HEK293 (cell line): ENCODE measurements around the gene VCL.
A peak's percentile ranks its signal among the peaks of the same experiment; 100 is the strongest.

Experiments used
- KLF10 ChIP-seq: fragments of 450-650 bp; IDR thresholded peaks from 2 replicates; pipeline ENCODE4 v1.5.1; 2018; ENCODE audit warnings: missing biosample characterization, mild to moderate bottlenecking, missing genetic modification characterization
- MZF1 ChIP-seq: fragments of 450-650 bp; formaldehyde crosslinking; IDR thresholded peaks from 2 replicates; pipeline ENCODE4 v1.5.1; 2017; ENCODE audit warnings: missing biosample characterization, missing genetic modification characterization, borderline replicate concordance
- REPIN1 ChIP-seq: fragments of 450-650 bp; formaldehyde crosslinking; IDR thresholded peaks from 2 replicates; pipeline ENCODE4 v1.5.1; 2017; ENCODE audit warnings: missing biosample characterization, missing genetic modification characterization, low read depth
- SCRT2 ChIP-seq: fragments of 450-650 bp; formaldehyde crosslinking; IDR thresholded peaks from 2 replicates; pipeline ENCODE4 v1.5.1; 2016; ENCODE audit warnings: missing biosample characterization, missing genetic modification characterization
- SP7 ChIP-seq: fragments of 450-650 bp; formaldehyde crosslinking; IDR thresholded peaks from 2 replicates; pipeline ENCODE4 v1.5.1; 2016; ENCODE audit warnings: missing biosample characterization, missing genetic modification characterization
- ZBTB1 ChIP-seq: fragments of 450-650 bp; formaldehyde crosslinking; IDR thresholded peaks from 2 replicates; pipeline ENCODE4 v1.5.1; 2016; ENCODE audit warnings: missing biosample characterization, missing genetic modification characterization
- ZFP37 ChIP-seq: fragments of 450-650 bp; formaldehyde crosslinking; IDR thresholded peaks from 2 replicates; pipeline ENCODE4 v1.5.1; 2016; ENCODE audit warnings: missing biosample characterization, missing genetic modification characterization
- ZNF10 ChIP-seq: fragments of 450-650 bp; formaldehyde crosslinking; IDR thresholded peaks from 2 replicates; pipeline ENCODE4 v1.5.1; 2017; ENCODE audit warnings: missing biosample characterization, missing genetic modification characterization
- ZNF155 ChIP-seq: fragments of 450-650 bp; formaldehyde crosslinking; IDR thresholded peaks from 2 replicates; pipeline ENCODE4 v1.5.1; 2016; ENCODE audit warnings: missing biosample characterization, missing genetic modification characterization
- ZNF211 ChIP-seq: fragments of 450-650 bp; formaldehyde crosslinking; IDR thresholded peaks from 2 replicates; pipeline ENCODE4 v1.5.1; 2016; ENCODE audit warnings: low read depth, missing biosample characterization, missing genetic modification characterization
- ZNF248 ChIP-seq: fragments of 450-650 bp; formaldehyde crosslinking; IDR thresholded peaks from 2 replicates; pipeline ENCODE4 v1.5.1; 2017; ENCODE audit warnings: missing biosample characterization, missing genetic modification characterization
- ZNF266 ChIP-seq: fragments of 450-650 bp; formaldehyde crosslinking; IDR thresholded peaks from 2 replicates; pipeline ENCODE4 v1.5.1; 2016; ENCODE audit warnings: missing biosample characterization, missing genetic modification characterization, low read depth
- ZNF311 ChIP-seq: fragments of 450-650 bp; formaldehyde crosslinking; IDR thresholded peaks from 2 replicates; pipeline ENCODE4 v1.5.1; 2017; ENCODE audit warnings: missing biosample characterization, missing genetic modification characterization, borderline replicate concordance
- ZNF433 ChIP-seq: fragments of 450-650 bp; formaldehyde crosslinking; IDR thresholded peaks from 2 replicates; pipeline ENCODE4 v1.5.1; 2016; ENCODE audit warnings: missing biosample characterization, missing genetic modification characterization, low read depth
- ZNF510 ChIP-seq: fragments of 450-650 bp; formaldehyde crosslinking; IDR thresholded peaks from 2 replicates; pipeline ENCODE4 v1.5.1; 2018; ENCODE audit warnings: mild to moderate bottlenecking, missing genetic modification characterization, missing biosample characterization; ENCODE audit not compliant: insufficient replicate concordance
- ZNF544 ChIP-seq: fragments of 450-650 bp; formaldehyde crosslinking; IDR thresholded peaks from 2 replicates; pipeline ENCODE4 v1.5.0; 2017; ENCODE audit warnings: missing biosample characterization, missing genetic modification characterization
- ZNF596 ChIP-seq: fragments of 450-650 bp; IDR thresholded peaks from 2 replicates; pipeline ENCODE4 v1.5.0; 2018; ENCODE audit warnings: missing biosample characterization, mild to moderate bottlenecking, missing genetic modification characterization, moderate library complexity
- TF ChIP-seq, protein P1 (sequence below): fragments of 450-650 bp; formaldehyde crosslinking; conservative IDR thresholded peaks from 2 replicates; pipeline ENCODE4 v1.5.1; 2016; ENCODE audit warnings: low read depth, missing biosample characterization, missing genetic modification characterization
- TF ChIP-seq, protein P2 (sequence below): fragments of 450-650 bp; formaldehyde crosslinking; IDR thresholded peaks from 2 replicates; pipeline ENCODE4 v1.5.1; 2016; ENCODE audit warnings: missing biosample characterization, missing genetic modification characterization
- TF ChIP-seq, protein P3 (sequence below): fragments of 450-650 bp; formaldehyde crosslinking; IDR thresholded peaks from 2 replicates; pipeline ENCODE4 v1.5.0; 2017; ENCODE audit warnings: missing biosample characterization, missing genetic modification characterization, borderline replicate concordance
- TF ChIP-seq, protein P4 (sequence below): fragments of 450-650 bp; formaldehyde crosslinking; IDR thresholded peaks from 2 replicates; pipeline ENCODE4 v1.5.1; 2016; ENCODE audit warnings: missing biosample characterization, missing genetic modification characterization
- TF ChIP-seq, protein P5 (sequence below): fragments of 450-650 bp; formaldehyde crosslinking; IDR thresholded peaks from 2 replicates; pipeline ENCODE4 v1.5.1; 2016; ENCODE audit warnings: missing biosample characterization, missing genetic modification characterization
- TF ChIP-seq, protein P6 (sequence below): fragments of 450-650 bp; formaldehyde crosslinking; IDR thresholded peaks from 2 replicates; pipeline ENCODE4 v1.5.1; 2016; ENCODE audit warnings: missing biosample characterization, missing genetic modification characterization

Gene VCL

DNA sequence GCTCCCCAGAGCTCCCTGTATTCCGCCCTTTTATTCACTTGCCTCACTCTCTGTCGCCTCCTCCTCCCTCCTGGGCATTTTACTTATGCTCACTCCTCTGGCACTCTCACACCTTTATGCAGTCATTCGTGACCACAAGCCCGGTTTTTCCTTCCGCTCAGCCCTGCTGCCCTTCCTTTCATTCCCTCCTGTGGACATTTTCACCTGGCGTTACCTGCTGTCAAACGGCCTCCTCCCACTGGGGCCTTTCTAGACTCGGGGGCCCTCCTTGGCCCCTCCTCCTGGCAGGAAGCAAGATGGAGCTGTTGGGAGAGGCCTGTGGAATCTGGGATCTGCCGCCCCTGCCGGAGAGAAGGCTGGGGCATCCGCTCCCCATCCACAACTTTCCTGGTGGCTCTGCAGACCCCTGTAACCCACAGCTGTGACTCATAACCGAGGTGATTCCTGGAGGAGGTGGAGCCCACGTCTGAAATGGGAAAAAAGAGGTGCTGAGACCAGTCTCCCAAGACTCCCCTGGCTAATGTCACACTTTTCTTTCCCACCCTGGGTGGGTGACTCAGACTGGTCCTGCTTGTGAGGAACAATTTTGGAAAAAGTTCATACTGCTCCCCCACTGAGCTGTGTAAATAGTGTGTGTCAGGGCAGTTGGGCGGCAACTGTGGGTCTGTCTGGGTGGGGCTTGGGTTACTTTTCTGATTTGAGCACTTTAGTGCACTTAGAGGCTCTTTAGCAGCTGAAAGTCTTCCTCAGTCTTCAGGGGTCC, 1.2 kb downstream of the VCL start (continued):
- TF ChIP-seq, protein P1, sequence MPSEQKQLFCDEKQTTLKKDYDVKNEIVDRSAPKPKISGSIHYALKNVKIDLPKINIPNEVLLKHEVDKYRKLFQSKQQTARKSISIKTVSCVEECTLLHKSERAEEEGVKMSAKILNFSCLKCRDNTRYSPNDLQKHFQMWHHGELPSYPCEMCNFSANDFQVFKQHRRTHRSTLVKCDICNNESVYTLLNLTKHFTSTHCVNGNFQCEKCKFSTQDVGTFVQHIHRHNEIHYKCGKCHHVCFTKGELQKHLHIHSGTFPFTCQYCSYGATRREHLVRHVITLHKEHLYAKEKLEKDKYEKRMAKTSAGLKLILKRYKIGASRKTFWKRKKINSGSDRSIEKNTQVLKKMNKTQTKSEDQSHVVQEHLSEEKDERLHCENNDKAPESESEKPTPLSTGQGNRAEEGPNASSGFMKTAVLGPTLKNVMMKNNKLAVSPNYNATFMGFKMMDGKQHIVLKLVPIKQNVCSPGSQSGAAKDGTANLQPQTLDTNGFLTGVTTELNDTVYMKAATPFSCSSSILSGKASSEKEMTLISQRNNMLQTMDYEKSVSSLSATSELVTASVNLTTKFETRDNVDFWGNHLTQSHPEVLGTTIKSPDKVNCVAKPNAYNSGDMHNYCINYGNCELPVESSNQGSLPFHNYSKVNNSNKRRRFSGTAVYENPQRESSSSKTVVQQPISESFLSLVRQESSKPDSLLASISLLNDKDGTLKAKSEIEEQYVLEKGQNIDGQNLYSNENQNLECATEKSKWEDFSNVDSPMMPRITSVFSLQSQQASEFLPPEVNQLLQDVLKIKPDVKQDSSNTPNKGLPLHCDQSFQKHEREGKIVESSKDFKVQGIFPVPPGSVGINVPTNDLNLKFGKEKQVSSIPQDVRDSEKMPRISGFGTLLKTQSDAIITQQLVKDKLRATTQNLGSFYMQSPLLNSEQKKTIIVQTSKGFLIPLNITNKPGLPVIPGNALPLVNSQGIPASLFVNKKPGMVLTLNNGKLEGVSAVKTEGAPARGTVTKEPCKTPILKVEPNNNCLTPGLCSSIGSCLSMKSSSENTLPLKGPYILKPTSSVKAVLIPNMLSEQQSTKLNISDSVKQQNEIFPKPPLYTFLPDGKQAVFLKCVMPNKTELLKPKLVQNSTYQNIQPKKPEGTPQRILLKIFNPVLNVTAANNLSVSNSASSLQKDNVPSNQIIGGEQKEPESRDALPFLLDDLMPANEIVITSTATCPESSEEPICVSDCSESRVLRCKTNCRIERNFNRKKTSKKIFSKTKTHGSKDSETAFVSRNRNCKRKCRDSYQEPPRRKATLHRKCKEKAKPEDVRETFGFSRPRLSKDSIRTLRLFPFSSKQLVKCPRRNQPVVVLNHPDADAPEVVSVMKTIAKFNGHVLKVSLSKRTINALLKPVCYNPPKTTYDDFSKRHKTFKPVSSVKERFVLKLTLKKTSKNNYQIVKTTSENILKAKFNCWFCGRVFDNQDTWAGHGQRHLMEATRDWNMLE, result no peak
- TF ChIP-seq ZNF155 (tag by site-specific recombination) (no peak), REPIN1 (no peak), ZFP37 (tag by site-specific recombination) (peak; percentile 58; the same call in 1 of the 2 replicates), ZNF266 (no peak), ZNF596 (tag by site-specific recombination) (no peak), ZNF248 (tag by site-specific recombination) (no peak), SCRT2 (tag by site-specific recombination) (no peak; the same call in 1 of the 2 replicates), ZNF211 (tag by site-specific recombination) (no peak), ZBTB1 (tag by site-specific recombination) (no peak), MZF1 (peak; percentile 29; the same call in 1 of the 2 replicates), ZNF10 (tag by site-specific recombination) (no peak), SP7 (peak; percentile 82), KLF10 (tag by site-specific recombination) (peak; percentile 31; the same call in 1 of the 2 replicates), ZNF510 (tag by site-specific recombination) (no peak), ZNF433 (no peak), ZNF311 (tag by site-specific recombination) (no peak), ZNF544 (tag by site-specific recombination) (no peak)
- TF ChIP-seq, protein P2, sequence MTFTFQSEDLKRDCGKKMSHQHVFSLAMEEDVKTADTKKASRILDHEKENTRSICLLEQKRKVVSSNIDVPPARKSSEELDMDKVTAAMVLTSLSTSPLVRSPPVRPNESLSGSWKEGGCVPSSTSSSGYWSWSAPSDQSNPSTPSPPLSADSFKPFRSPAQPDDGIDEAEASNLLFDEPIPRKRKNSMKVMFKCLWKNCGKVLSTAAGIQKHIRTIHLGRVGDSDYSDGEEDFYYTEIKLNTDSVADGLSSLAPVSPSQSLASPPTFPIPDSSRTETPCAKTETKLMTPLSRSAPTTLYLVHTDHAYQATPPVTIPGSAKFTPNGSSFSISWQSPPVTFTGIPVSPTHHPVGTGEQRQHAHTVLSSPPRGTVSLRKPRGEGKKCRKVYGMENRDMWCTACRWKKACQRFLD (tag by site-specific recombination), result no peak
- TF ChIP-seq, protein P3, sequence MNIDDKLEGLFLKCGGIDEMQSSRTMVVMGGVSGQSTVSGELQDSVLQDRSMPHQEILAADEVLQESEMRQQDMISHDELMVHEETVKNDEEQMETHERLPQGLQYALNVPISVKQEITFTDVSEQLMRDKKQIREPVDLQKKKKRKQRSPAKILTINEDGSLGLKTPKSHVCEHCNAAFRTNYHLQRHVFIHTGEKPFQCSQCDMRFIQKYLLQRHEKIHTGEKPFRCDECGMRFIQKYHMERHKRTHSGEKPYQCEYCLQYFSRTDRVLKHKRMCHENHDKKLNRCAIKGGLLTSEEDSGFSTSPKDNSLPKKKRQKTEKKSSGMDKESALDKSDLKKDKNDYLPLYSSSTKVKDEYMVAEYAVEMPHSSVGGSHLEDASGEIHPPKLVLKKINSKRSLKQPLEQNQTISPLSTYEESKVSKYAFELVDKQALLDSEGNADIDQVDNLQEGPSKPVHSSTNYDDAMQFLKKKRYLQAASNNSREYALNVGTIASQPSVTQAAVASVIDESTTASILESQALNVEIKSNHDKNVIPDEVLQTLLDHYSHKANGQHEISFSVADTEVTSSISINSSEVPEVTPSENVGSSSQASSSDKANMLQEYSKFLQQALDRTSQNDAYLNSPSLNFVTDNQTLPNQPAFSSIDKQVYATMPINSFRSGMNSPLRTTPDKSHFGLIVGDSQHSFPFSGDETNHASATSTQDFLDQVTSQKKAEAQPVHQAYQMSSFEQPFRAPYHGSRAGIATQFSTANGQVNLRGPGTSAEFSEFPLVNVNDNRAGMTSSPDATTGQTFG (tag by site-specific recombination), result no peak
- TF ChIP-seq, protein P4, sequence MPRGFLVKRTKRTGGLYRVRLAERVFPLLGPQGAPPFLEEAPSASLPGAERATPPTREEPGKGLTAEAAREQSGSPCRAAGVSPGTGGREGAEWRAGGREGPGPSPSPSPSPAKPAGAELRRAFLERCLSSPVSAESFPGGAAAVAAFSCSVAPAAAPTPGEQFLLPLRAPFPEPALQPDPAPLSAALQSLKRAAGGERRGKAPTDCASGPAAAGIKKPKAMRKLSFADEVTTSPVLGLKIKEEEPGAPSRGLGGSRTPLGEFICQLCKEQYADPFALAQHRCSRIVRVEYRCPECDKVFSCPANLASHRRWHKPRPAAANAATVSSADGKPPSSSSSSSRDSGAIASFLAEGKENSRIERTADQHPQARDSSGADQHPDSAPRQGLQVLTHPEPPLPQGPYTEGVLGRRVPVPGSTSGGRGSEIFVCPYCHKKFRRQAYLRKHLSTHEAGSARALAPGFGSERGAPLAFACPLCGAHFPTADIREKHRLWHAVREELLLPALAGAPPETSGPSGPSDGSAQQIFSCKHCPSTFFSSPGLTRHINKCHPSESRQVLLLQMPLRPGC (tag by site-specific recombination), result peak; percentile 16
- TF ChIP-seq, protein P5, sequence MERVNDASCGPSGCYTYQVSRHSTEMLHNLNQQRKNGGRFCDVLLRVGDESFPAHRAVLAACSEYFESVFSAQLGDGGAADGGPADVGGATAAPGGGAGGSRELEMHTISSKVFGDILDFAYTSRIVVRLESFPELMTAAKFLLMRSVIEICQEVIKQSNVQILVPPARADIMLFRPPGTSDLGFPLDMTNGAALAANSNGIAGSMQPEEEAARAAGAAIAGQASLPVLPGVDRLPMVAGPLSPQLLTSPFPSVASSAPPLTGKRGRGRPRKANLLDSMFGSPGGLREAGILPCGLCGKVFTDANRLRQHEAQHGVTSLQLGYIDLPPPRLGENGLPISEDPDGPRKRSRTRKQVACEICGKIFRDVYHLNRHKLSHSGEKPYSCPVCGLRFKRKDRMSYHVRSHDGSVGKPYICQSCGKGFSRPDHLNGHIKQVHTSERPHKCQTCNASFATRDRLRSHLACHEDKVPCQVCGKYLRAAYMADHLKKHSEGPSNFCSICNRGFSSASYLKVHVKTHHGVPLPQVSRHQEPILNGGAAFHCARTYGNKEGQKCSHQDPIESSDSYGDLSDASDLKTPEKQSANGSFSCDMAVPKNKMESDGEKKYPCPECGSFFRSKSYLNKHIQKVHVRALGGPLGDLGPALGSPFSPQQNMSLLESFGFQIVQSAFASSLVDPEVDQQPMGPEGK (tag by site-specific recombination), result peak; percentile 92
- TF ChIP-seq, protein P6, sequence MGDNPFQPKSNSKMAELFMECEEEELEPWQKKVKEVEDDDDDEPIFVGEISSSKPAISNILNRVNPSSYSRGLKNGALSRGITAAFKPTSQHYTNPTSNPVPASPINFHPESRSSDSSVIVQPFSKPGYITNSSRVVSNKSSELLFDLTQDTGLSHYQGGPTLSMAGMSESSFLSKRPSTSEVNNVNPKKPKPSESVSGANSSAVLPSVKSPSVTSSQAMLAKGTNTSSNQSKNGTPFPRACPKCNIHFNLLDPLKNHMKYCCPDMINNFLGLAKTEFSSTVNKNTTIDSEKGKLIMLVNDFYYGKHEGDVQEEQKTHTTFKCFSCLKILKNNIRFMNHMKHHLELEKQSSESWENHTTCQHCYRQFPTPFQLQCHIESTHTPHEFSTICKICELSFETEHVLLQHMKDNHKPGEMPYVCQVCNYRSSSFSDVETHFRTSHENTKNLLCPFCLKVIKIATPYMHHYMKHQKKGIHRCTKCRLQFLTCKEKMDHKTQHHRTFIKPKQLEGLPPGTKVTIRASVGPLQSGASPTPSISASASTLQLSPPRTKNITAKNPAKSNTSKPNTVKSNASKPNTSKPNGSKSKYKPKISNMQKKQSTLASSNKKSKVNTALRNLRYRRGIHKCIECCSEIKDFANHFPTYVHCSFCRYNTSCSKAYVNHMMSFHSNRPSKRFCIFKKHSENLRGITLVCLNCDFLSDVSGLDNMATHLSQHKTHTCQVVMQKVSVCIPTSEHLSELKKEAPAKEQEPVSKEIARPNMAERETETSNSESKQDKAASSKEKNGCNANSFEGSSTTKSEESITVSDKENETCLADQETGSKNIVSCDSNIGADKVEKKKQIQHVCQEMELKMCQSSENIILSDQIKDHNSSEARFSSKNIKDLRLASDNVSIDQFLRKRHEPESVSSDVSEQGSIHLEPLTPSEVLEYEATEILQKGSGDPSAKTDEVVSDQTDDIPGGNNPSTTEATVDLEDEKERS (tag by site-specific recombination), result no peak
